Left lobe of liver (tissue), 2 donors: Measurements from ENCODE around the gene HDAC10. TPM values are rescaled to one million over a fixed set of nuclear protein-coding genes. Genes with fewer than 3 reads are reported as not detected.
A peak's percentile ranks its signal among the peaks of the same experiment; 100 is the strongest.
"Not testable (repeated sequence)": the region's sequence is repeated elsewhere in the genome, so short reads cannot be mapped to it uniquely, and the experiment has no call there.

Experiments
- ATAC-seq: fragments of 200-7000 bp; cut with Tn5 transposase; one replicate; pipeline ENCODE4 v1.9.1; 2020; ENCODE audit warnings: mild to moderate bottlenecking, moderate library complexity
- DNase-seq: peaks from one replicate; pipeline ENCODE4 v3.0.0-alpha.2; 2020; ENCODE audit warnings: low spot score
- total RNA-seq: library from RNA; stranded (reverse); gene quantifications from one replicate; pipeline ENCODE4 v1.2.1, GENCODE V29; 2021
- donor health status: DM: no; HTN: no; CAD: no; lungs with moderate emphysema.
- donor health status: DM: no; HTN: yes; CAD: no.

The HDAC10 gene
- total RNA-seq, 1 donor from 2014 or later = 33.3 TPM

- DNase-seq = no peak
- ATAC-seq = no peak
Observed at GRCh38 chr22:50285568-50286229, 34.6 kb upstream of the HDAC10 start.

- DNase-seq (no peak), ATAC-seq (no peak)
Observed at GRCh38 chr22:50284479-50284878, 33.4 kb upstream of the HDAC10 start.

- DNase-seq (no peak), ATAC-seq (no peak)
Observed at GRCh38 chr22:50283821-50284220, 32.8 kb upstream of the HDAC10 start.

- DNase-seq (no peak), ATAC-seq (peak; percentile 9)
Observed at GRCh38 chr22:50282361-50283155, 31.5 kb upstream of the HDAC10 start.

- ATAC-seq (peak; percentile 4), DNase-seq (no peak)
Observed at GRCh38 chr22:50281957-50282356, 30.9 kb upstream of the HDAC10 start.

- ATAC-seq = no peak
- no peak for DNase-seq
Observed at GRCh38 chr22:50281384-50281760, 30.3 kb upstream of the HDAC10 start.

GRCh38 chr22:50280708-50281383 is 29.8 kb upstream of the HDAC10 start:
- no peak for DNase-seq
- no peak for ATAC-seq

GRCh38 chr22:50280022-50280707 is 29.1 kb upstream of the HDAC10 start:
- DNase-seq (no peak), ATAC-seq (no peak)

- DNase-seq = no peak
- ATAC-seq = no peak
Observed at GRCh38 chr22:50278956-50279619, 28.0 kb upstream of the HDAC10 start.

- ATAC-seq (no peak), DNase-seq (no peak)
Observed at GRCh38 chr22:50278461-50278860, 27.4 kb upstream of the HDAC10 start.

GRCh38 chr22:50277761-50278160 is 26.7 kb upstream of the HDAC10 start:
- no peak for DNase-seq
- ATAC-seq = no peak

- peak; percentile 68 for ATAC-seq
Observed at GRCh38 chr22:50276143-50276542, 25.1 kb upstream of the HDAC10 start.

GRCh38 chr22:50275181-50276055 is 24.4 kb upstream of the HDAC10 start:
- ATAC-seq = no peak
- no peak for DNase-seq

More at GRCh38 chr22:50276143-50276542, 25.1 kb upstream of the HDAC10 start:
- peak; percentile 69 for DNase-seq

GRCh38 chr22:50274771-50275170 is 23.7 kb upstream of the HDAC10 start:
- no peak for ATAC-seq

GRCh38 chr22:50274311-50274710 is 23.2 kb upstream of the HDAC10 start:
- no peak for DNase-seq
- ATAC-seq = peak; percentile 48

More at GRCh38 chr22:50274771-50275170, 23.7 kb upstream of the HDAC10 start:
- DNase-seq = no peak

GRCh38 chr22:50273781-50274180 is 22.7 kb upstream of the HDAC10 start:
- not testable (repeated sequence) for DNase-seq, ATAC-seq

- ATAC-seq, DNase-seq: not testable (repeated sequence)
Observed at GRCh38 chr22:50273352-50273751, 22.3 kb upstream of the HDAC10 start.

- ATAC-seq (no peak), DNase-seq (no peak)
Observed at GRCh38 chr22:50272044-50272802, 21.2 kb upstream of the HDAC10 start.

- ATAC-seq (peak; percentile 48), DNase-seq (no peak)
Observed at GRCh38 chr22:50271519-50271970, 20.5 kb upstream of the HDAC10 start.
